ENCODE data around the gene LRAT.
"Not testable (repeated sequence)": the region's sequence is repeated elsewhere in the genome, so short reads cannot be mapped to it uniquely, and the experiment has no call there.

LRAT gene

DNA sequence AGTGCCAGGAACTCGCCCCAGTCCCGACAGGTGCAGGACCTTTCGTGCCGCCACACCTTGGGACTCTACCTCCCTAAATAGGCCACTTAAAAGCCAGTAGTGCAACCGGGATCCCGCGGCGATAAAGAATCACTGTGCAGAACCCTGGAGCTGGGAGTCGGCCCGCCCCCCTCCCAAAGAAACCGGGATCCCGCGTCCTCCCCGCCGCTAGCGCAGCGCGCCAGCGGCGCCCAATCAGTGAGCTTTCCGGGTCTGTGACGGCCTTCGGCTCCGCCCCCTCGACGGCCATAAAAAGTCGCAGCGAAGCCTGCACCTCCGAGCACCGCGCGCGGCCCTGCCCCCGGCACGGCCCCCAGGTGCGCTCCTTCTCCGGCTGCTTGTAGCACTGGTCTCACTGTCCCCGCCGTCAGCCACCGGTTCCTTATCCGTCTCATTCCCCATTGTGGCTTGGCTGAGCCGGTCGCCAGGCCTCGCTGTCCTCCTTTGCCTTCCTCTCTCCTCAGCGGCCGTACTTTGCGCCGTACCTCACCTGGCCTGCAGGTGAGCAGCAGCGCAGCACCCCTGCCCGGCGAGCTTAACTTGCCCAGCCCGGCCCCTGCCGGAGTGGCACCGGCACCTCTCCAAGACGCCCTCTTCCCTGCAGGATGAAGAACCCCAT lies at the start of gene LRAT:
LRAT (plus strand) TSS at position 318 of the 658 bp plus-strand sequence; CDS start at position 645, 327 bp downstream.
- no peak for DNase-seq

DNA sequence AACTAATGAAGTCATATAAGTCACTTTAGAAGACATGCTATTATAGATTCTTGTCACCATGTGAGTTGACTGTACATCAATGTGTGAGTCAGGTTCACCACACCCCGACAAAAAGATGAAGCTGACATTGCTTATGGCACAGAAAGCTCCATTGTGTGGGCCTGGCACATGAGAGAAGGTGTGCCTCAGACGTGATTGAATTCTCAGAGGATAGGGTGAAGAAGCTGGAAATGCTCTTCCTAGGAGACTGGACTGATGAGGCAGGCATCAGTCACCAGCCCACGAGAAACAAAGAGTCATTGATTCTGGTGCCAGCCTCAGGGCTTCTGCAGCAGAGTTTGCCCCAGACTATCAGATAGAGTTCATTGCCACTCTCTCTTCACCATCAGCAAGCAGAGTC lies 35.9 kb upstream of the LRAT start:
- DNase-seq, result no peak

DNA sequence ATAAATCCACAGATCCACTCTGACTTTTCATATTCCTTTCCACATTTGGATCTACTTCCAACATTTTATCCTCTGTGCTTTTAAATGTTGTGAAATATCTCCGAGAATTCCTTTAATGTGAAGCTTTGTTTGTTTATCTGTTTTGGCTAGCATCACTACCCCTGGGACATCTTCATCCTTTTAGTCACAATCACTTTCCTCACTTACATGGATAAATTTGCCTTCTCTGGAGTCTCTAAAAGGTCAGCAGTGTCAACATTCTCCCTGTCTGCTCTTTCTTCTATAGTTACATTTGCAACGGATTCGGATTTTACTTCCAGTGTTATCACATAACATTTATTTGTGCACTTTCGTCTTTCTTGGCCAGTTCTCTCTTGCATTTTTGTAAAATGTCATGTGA lies 34.2 kb upstream of the LRAT start:
- DNase-seq, result no peak

GRCh38 chr4:154711522-154711921 lies 32.3 kb upstream of the LRAT start:
- no peak for DNase-seq

- DNase-seq, result no peak
These were observed 29.3 kb upstream of the LRAT start for GRCh38 chr4:154714339-154715040.

- DNase-seq, result no peak
These were observed 24.7 kb upstream of the LRAT start for GRCh38 chr4:154719087-154719486.

DNA sequence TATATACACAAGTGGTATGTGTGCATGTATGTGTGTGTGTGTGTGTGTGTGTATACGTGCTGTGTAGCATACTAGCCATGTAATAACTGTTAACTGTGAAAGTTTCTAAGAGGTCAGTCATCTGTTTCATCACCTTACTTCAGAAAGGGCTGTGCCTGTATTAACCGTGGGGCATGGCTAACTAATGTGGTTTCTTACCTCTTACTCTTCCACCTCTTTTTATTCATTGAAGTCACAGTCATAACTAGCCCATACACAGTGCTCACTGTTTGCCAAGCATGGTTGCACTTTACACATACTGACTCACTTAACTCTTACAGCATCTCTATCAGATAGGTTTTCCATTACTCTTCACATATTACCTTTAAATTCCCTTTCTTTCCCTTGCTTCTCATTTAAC lies 23.7 kb upstream of the LRAT start:
- no peak for DNase-seq

GRCh38 chr4:154720618-154721267 lies 23.1 kb upstream of the LRAT start:
- DNase-seq, result no peak

GRCh38 chr4:154722262-154722661 lies 21.5 kb upstream of the LRAT start:
- no peak for DNase-seq

GRCh38 chr4:154723601-154724000 lies 20.2 kb upstream of the LRAT start:
- DNase-seq, result not testable (repeated sequence)

DNA sequence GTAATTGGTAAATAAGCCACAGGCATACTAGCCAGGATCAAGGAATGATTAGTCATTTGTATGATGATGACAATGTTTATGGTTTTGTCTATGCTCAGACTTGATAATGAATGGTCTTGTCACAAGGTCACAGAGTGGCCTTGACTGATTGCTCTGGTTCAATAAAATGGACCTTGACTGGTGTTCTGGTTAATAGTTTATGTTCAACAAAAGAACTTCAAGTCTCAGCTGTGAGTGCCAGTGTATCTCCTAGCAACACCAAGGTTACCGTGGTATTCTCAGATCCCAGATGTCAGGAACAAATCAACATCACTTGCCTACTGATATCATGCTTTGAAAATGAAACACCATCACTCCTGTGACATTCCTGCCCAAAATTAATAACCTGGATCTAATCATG lies 16.3 kb upstream of the LRAT start:
- DNase-seq, result no peak

DNA sequence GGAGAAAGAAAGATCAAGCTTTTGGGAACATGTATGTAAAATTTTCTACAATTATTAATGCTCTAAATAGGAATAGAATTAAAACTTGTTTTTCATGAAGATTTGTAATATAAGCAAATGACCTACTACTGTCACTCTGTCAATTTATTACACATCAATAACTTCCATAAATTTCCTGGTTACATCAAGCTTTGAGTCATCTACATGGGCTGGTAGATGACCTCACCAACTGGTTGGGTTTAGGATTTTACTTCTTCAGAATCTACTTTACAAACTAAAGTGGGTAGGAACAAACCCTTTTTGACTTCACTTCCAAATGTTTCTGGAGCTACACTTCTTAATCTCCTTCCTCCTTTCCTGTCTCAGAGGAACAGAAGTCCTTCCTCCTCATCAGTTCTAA lies 12.0 kb upstream of the LRAT start:
- no peak for DNase-seq

- no peak for DNase-seq
These were observed 11.1 kb upstream of the LRAT start for GRCh38 chr4:154732669-154733068.

DNA sequence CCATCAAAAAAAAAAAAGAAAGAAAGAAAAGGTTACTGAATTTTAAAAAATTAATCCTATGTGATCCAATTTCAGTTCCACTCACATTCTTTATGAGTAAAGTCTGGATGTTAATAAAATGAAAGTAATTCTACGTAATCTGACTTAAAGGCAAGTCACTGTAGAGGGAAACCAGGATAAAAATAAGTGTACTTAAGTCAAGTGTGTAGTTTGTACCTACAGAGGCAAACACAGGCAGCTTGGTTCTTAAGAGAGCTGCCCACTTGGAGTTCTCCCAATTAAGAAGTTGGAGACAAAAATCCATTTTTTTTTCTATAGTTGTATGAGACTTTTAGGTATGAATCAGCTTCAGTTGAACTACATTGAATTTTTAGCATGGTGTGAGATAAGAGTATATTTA lies 7.0 kb upstream of the LRAT start:
- DNase-seq, result no peak

DNA sequence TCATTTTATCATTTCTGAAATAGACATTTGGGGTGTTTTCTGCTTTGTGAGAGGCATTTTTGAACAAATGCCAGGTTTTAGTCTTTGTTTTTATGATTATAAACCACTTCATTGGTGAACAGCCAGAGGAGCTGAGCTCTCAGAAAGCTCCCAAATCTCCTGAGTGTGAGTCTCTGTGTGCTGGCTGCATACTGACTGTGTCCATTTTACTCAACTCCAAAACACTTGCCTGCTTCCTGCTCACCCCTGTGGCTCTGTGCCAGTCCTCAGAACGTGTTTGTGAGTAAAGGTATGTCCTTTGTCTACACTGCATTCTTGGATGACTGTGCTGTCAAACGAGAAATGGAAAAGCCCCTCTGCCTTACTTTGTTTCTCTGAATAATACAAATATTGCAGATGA lies 5.4 kb upstream of the LRAT start:
- no peak for DNase-seq

DNA sequence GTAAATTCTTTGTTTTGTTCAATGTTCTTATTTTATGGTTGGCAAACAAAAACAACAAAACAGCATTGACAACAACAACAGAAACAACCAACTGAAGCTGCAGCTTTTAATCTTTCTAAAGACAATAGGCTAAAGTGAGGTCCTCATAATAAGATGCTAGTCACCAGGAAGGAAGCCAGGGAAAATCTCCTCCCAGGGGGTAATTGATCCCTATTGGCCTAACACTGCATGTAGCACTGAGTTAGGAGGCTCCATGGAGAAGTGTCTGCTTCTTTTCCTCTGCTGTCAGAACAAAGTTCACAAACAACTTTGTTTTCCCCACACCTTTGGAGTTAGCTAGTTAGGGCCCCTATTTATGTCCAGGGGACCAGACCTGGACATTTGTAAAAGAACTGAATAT lies 4.7 kb upstream of the LRAT start:
- no peak for DNase-seq

DNA sequence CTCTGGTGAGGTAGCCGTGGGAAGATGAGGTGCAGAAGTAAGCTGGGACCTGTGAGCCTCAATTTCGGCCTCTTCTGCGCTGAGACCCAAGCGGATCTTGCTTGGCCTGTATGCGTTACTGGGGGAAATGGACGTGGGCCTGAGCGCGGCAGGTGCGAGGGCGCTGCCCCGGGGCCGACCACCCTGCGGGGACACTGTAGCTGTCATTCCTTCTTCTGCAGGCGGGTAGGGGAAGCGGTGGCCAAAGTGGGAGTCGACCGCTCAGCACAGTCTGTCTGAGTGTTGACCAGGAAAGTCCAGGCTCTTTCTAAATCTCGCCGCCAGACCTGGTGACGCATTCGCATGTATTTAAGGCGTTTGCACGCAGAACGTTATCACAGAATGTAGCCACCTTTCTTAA lies 3.3 kb upstream of the LRAT start:
- no peak for DNase-seq

DNA sequence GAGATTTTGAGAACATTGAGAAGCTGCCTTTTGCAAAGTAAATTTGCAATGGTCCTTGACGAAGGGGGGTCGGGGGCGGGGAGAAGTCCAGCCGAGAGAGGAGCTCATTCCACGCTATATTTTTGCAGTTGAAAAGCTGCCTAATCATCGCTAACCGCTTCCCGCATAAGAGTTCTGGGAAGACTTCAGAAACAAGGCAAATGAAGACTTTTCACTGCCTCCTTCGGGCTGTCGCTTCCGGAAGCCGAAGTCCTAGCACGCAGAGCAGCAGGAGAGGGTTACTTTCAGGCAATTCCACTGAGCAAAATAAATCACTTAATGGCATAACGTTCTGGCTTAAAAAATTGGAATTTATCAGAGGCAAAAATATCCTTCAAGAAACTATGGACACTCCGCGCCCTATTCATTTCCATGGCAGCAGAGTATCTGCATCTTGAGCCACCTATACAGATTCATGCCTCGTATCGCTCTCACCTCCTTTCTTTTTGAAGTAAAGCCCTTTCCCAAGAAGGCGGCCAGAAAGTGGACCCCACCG lies 2.6 kb upstream of the LRAT start:
- no peak for DNase-seq

DNA sequence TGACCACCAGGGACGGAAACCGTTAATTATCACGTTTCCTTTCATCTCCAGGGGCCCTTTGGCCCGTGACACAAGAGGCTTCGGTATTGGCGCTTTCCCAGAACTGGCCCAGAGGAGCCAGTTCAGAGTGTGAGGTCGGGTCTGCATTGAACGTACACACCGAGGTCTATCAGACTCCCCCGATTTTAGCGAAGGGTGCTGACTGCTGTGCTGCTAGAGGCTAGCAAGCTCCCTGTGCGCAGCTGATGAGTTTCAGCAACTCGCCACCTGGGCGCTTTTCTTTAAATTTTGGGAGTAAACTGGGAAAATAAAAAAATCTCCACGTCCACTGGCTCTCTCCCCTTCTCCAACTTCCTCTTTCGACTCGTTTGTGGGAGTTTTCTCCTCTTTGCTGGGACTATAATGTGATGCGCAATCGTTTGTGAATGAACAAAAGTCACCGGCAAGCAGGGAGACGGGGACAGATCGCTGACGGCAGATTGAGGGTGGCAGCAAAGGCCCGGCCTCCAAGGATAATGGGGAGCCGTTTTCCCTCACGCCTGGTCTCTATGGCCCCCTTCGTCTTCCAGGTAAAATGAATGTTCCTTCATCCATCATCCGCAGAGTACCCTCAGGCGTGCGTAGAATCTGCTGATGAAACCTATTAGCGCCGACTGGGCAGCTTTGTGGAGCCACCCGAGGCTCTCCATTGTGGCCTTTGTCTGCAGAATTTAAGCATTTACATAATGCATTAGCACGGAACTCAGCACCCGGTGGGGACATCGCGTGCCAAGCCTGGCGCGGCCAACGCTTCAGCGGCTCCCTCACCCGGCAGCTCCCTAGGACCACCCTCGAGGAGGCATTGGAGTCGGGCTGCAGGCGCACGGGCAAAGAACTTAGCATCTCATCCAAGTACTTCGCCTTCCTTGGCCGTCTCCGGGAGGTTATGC lies 1.6 kb upstream of the LRAT start:
- DNase-seq, result no peak

- DNase-seq, result no peak
These were observed 634 bp downstream of the LRAT start for GRCh38 chr4:154744341-154744926.

- no peak for DNase-seq
These were observed 13.9 kb downstream of the LRAT start for GRCh38 chr4:154757713-154758112.

GRCh38 chr4:154760895-154761294 lies 17.1 kb downstream of the LRAT start:
- no peak for DNase-seq

DNA sequence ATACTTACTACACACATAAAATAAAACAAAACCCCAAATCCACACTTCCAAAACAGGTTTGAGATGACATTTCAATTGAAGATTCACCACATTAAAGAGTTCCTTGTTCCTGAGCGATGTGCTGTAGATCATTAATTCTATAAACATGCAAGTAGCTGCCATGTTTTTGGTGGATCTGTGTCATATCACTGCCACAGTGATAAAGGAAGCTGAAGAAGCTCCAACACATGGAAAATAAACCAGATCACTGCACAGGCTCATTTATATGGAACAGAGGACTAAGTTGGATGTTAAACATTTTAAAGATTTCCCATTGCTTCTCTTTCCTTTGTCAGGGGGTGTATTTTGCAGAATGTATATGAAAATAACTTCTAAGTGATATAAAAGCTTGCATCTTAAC lies 34.5 kb downstream of the LRAT start:
- DNase-seq, result no peak
